Mesothelial cell of epicardium (in vitro differentiated cells): ENCODE results near the gene OR4D9. TPM values are rescaled to one million over a fixed set of nuclear protein-coding genes. Genes with fewer than 3 reads are reported as not detected.
"Not testable (repeated sequence)": the region's sequence is repeated elsewhere in the genome, so short reads cannot be mapped to it uniquely, and the experiment has no call there.

ENCODE experiments used
- DNase-seq, 2 experiments: peaks; one replicate each; pipeline ENCODE4 v3.0.0; 2021; ENCODE audit warnings: low spot score in 2 of 2; ENCODE audit not compliant: unreplicated experiment in 2 of 2
- H3K27ac Mint-ChIP-seq: 2 replicates; pipeline ENCODE4 v1.8.0; 2021; ENCODE audit warnings: mixed read lengths
- H3K27me3 Mint-ChIP-seq: 2 replicates; pipeline ENCODE4 v1.8.0; 2021; ENCODE audit warnings: low read depth, mixed read lengths
- H3K36me3 Mint-ChIP-seq: 2 replicates; pipeline ENCODE4 v1.8.0; 2021; ENCODE audit warnings: mixed read lengths
- H3K4me1 Mint-ChIP-seq: 2 replicates; pipeline ENCODE4 v1.8.0; 2021; ENCODE audit warnings: mixed read lengths
- H3K4me3 Mint-ChIP-seq: 2 replicates; pipeline ENCODE4 v1.8.0; 2021; ENCODE audit warnings: mild to moderate bottlenecking, moderate library complexity, mixed read lengths
- H3K9me3 Mint-ChIP-seq: 2 replicates; pipeline ENCODE4 v1.8.0; 2021; ENCODE audit warnings: mixed read lengths
- total RNA-seq: library from RNA; stranded (reverse); gene quantifications from 3 replicates; pipeline ENCODE4 v1.2.1, GENCODE V29; 2021
- TF ChIP-seq, protein P1 (sequence below): fragments of 200-600 bp; sonication (generic); IDR thresholded peaks from one replicate; pipeline ENCODE4 v1.5.0; 2021; ENCODE audit warnings: antibody characterized with exemption; ENCODE audit not compliant: unreplicated experiment

The OR4D9 gene
- total RNA-seq, 1 donor from 2014 or later, result not detected

GRCh38 chr11:59544869-59545178, 33.5 kb downstream of the OR4D9 start:
- H3K4me1 Mint-ChIP-seq, result peaks cover 14% of the 10 kb centered on the region
- no peaks in the 10 kb centered on the region for H3K36me3 Mint-ChIP-seq
- H3K27ac Mint-ChIP-seq, result no peak overlapping the region
- no peaks in the 10 kb centered on the region for H3K27me3 Mint-ChIP-seq
- no peak overlapping the region for H3K4me3 Mint-ChIP-seq
- H3K9me3 Mint-ChIP-seq, result no peaks in the 10 kb centered on the region
- TF ChIP-seq, protein P1, sequence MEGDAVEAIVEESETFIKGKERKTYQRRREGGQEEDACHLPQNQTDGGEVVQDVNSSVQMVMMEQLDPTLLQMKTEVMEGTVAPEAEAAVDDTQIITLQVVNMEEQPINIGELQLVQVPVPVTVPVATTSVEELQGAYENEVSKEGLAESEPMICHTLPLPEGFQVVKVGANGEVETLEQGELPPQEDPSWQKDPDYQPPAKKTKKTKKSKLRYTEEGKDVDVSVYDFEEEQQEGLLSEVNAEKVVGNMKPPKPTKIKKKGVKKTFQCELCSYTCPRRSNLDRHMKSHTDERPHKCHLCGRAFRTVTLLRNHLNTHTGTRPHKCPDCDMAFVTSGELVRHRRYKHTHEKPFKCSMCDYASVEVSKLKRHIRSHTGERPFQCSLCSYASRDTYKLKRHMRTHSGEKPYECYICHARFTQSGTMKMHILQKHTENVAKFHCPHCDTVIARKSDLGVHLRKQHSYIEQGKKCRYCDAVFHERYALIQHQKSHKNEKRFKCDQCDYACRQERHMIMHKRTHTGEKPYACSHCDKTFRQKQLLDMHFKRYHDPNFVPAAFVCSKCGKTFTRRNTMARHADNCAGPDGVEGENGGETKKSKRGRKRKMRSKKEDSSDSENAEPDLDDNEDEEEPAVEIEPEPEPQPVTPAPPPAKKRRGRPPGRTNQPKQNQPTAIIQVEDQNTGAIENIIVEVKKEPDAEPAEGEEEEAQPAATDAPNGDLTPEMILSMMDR, result no peak
- no peak for DNase-seq

DNA sequence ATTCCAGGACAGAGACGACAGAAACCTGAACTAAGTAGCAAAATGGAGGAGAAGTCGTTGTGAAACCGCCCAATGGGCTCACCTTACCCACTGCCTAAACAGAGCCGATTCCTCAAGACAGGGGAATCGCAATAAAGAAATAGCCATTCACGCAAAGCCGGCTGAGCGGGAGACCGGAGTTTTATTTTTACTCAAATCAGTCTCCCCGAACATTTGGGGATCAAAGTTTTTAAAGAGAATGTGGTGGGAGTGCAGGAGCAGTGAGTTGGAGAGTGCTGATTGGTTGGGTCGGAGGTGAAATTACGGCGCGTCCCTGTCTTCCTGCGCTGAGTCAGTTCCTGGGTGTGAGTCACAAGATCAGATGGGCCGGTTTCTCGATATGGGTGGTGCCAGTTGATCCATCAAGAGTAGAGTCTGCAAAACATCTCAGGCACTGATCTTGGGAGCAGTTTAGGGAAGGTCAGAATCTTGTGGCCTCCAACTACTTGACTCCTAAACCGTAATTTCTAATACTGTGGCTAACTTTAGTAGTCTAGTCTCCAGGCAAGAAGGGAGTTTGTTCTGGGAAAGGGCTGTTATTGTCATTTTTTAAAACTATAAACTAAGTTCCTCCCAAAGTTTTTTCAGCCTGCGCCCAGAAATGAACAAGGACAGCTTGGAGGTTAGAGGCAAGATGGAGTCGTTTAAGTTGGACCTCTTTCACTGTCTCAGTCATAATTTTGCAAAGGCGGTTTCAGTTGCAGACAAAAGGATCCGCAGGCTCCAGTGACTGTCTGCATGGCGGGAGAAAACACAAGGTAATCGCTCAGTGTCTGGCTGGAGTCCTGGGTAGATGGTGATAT, 34.1 kb downstream of the OR4D9 start:
- no peak for DNase-seq
- Mint-ChIP-seq H3K27me3 (no peaks in the 10 kb centered on the region), H3K4me1 (peaks cover 14% of the 10 kb centered on the region), H3K36me3 (no peaks in the 10 kb centered on the region), H3K4me3 (no peak overlapping the region), H3K27ac (no peak overlapping the region), H3K9me3 (no peaks in the 10 kb centered on the region)
- TF ChIP-seq, protein P1, result no peak

DNA sequence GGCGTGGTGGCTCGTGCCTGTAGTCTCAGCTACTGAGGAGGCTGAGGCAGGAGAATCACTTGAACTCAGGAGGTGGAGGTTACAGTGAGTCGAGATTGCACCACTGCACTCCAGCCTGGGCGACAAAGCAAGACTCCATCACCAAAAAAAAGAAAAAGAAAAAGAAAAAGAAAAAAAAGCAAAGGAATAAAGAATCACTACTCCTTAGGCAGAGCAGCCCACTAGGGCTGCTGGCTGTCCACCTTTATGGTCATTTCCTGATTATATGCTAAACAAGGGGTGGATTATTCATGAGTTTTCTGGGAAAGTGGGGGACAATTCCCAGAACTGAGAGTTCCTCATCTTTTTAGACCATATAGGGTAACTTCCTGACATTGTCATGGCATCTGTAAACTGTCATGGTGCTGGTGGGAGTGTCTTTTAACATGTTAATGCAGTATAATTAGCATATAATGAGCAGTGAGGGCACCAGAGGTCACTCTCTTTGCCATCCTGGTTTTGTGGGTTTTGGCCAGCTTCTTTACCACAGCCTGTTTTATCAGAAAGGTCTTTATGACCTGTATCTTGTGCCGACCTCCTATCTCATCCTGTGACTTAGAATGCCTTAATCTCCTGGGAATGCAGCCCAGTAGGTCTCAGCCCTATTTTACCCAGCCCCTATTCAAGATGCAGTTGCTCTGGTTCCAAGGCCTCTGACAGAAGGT, 36.4 kb downstream of the OR4D9 start:
- H3K27me3 Mint-ChIP-seq, H3K9me3 Mint-ChIP-seq, H3K36me3 Mint-ChIP-seq, H3K4me3 Mint-ChIP-seq, DNase-seq: not testable (repeated sequence)
- peaks cover 18% of the 10 kb centered on the region for H3K4me1 Mint-ChIP-seq
- H3K27ac Mint-ChIP-seq, result peak overlapping the region; percentile 71

DNA sequence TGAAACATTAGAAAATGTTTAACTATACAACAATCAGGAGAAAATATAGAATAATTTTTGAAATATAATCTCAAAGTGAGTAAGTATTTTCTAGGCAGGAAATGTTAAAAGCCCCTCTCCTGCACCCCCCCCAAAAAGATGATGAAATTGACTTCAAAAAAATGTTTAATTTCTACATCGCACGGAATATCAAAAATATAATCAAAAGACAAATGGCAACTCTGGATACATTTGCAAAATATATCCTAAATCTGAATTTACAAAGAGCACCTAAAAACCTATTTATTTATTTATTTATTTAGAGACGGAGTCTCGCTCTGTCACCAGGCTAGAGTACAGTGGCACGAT, 36.9 kb downstream of the OR4D9 start:
- no peak for DNase-seq
- TF ChIP-seq, protein P1, result no peak
- H3K9me3 Mint-ChIP-seq, result no peaks in the 10 kb centered on the region
- H3K36me3 Mint-ChIP-seq, result no peaks in the 10 kb centered on the region
- H3K27me3 Mint-ChIP-seq, result no peaks in the 10 kb centered on the region
- H3K27ac Mint-ChIP-seq, result peak overlapping the region; percentile 71
- H3K4me1 Mint-ChIP-seq, result peaks cover 18% of the 10 kb centered on the region
- H3K4me3 Mint-ChIP-seq, result no peak overlapping the region

- Mint-ChIP-seq H3K27ac (peak overlapping the region; percentile 96), H3K4me3 (peak overlapping the region; percentile 90), H3K27me3 (no peaks in the 10 kb centered on the region), H3K4me1 (peaks cover 18% of the 10 kb centered on the region), H3K9me3 (no peaks in the 10 kb centered on the region), H3K36me3 (no peaks in the 10 kb centered on the region)
- TF ChIP-seq, protein P1, result peak; percentile 29
- DNase-seq, result peak; percentile 75 to 87
Observed at GRCh38 chr11:59550368-59550841, 39.1 kb downstream of the OR4D9 start.
